ENCODE results near the gene CAPN15. TPM values are rescaled to one million over a fixed set of nuclear protein-coding genes. Genes with fewer than 3 reads are reported as not detected.
A peak's percentile ranks its signal among the peaks of the same experiment; 100 is the strongest.

The CAPN15 gene
- total RNA-seq, 1 donor from 2014 or later: 60.3 TPM

GRCh38 chr16:540645-541340 lies 13.3 kb downstream of the CAPN15 start:
- H3K27ac Mint-ChIP-seq (ENCODE audit: unreplicated experiment): no peak overlapping the region
- H3K9me3 Mint-ChIP-seq: no peaks in the 10 kb centered on the region
- no peak for DNase-seq (ENCODE audit: low read depth, low spot score)
- no peaks in the 10 kb centered on the region for H3K4me1 Mint-ChIP-seq
- no peaks in the 10 kb centered on the region for H3K36me3 Mint-ChIP-seq (ENCODE audit: low read depth)
- H3K4me3 Mint-ChIP-seq: no peak overlapping the region
- H3K27me3 Mint-ChIP-seq (ENCODE audit: low read depth): no peaks in the 10 kb centered on the region
- TF ChIP-seq CTCF (conservative IDR thresholded peaks at IDR 0.05): no peak

- no peak for DNase-seq (ENCODE audit: low read depth, low spot score)
- Mint-ChIP-seq H3K27ac (ENCODE audit: unreplicated experiment) (no peak overlapping the region), H3K4me3 (no peak overlapping the region), H3K36me3 (ENCODE audit: low read depth) (no peaks in the 10 kb centered on the region), H3K9me3 (no peaks in the 10 kb centered on the region), H3K27me3 (ENCODE audit: low read depth) (no peaks in the 10 kb centered on the region), H3K4me1 (no peaks in the 10 kb centered on the region)
- TF ChIP-seq CTCF (conservative IDR thresholded peaks at IDR 0.05): no peak
These were observed 16.0 kb downstream of the CAPN15 start for GRCh38 chr16:543301-544164.

DNA sequence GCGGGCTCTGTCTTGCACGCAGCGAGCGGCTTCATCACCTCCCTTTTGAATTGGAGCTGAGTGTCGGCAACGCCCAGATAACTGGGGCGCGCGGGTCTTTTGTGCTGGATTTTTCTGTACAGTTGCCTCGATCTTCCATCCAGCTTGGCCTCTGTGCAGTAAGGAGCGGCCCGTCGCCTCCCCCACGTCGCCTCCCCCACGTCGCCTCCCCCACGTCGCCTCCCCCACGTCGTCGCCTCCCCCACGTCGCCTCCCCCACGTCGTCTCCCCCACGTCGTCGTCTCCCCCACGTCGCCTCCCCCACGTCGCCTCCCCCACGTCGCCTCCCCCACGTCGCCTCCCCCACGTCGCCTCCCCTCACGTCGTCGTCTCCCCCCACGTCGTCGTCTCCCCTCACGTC lies 17.0 kb downstream of the CAPN15 start:
- Mint-ChIP-seq H3K36me3 (ENCODE audit: low read depth) (no peaks in the 10 kb centered on the region), H3K9me3 (no peaks in the 10 kb centered on the region), H3K4me3 (no peak overlapping the region), H3K4me1 (no peaks in the 10 kb centered on the region), H3K27ac (ENCODE audit: unreplicated experiment) (no peak overlapping the region), H3K27me3 (ENCODE audit: low read depth) (no peaks in the 10 kb centered on the region)
- DNase-seq (ENCODE audit: low read depth, low spot score): no peak
- no peak for TF ChIP-seq CTCF (conservative IDR thresholded peaks at IDR 0.05)

DNA sequence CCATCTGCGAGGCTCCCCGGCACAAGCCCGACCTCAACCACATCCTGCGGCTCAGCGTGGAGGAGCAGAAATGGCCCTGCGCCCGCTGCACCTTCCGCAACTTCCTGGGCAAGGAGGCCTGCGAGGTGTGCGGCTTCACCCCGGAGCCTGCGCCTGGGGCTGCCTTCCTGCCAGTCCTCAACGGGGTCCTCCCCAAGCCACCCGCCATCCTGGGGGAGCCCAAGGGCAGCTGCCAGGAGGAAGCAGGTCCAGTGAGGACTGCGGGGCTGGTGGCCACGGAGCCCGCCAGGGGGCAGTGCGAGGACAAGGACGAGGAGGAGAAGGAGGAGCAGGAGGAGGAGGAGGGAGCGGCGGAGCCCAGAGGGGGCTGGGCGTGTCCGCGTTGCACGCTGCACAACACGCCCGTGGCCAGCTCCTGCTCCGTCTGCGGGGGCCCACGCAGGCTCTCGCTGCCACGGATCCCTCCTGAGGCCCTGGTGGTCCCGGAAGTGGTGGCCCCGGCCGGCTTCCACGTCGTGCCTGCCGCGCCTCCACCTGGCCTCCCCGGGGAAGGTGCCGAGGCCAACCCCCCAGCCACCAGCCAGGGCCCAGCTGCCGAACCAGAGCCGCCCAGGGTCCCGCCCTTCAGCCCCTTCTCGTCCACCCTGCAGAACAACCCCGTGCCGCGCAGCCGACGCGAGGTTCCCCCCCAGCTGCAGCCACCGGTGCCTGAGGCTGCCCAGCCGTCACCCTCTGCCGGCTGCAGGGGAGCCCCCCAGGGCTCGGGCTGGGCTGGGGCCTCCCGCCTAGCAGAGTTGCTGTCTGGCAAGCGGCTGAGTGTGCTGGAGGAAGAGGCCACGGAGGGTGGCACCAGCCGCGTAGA lies 19.6 kb downstream of the CAPN15 start:
- Mint-ChIP-seq H3K4me3 (no peak overlapping the region), H3K27me3 (ENCODE audit: low read depth) (no peaks in the 10 kb centered on the region), H3K9me3 (no peaks in the 10 kb centered on the region), H3K36me3 (ENCODE audit: low read depth) (no peaks in the 10 kb centered on the region), H3K27ac (ENCODE audit: unreplicated experiment) (no peak overlapping the region), H3K4me1 (no peaks in the 10 kb centered on the region)
- TF ChIP-seq CTCF (conservative IDR thresholded peaks at IDR 0.05): peak; percentile 67
- peak; percentile 78 for DNase-seq (ENCODE audit: low read depth, low spot score)

DNA sequence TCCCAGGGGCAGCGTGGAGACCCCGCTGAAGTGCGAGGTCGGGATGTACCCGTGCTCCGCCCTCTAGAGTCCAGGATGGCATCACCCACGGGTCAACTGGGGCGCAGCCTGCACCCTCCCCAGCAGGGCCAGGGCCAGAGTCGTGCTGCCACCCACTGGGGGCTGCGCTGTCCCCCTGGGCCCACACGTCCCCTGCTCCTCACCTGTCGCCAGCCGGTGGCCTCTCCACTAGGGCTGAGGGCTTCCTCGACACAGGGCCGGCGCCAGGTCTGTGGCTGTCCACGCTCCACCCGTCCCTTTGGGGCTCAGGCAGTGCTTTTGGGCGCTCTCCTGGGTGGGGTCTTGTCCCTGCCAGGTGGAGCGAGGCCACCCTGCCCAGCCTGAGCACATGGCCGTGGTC lies 21.1 kb downstream of the CAPN15 start:
- Mint-ChIP-seq H3K4me3 (no peak overlapping the region), H3K4me1 (no peaks in the 10 kb centered on the region), H3K27me3 (ENCODE audit: low read depth) (no peaks in the 10 kb centered on the region), H3K27ac (ENCODE audit: unreplicated experiment) (no peak overlapping the region), H3K36me3 (ENCODE audit: low read depth) (no peaks in the 10 kb centered on the region), H3K9me3 (no peaks in the 10 kb centered on the region)
- DNase-seq (ENCODE audit: low read depth, low spot score): no peak
- no peak for TF ChIP-seq CTCF (conservative IDR thresholded peaks at IDR 0.05)

Measured in neural crest cell (in vitro differentiated cells).